Stimulated activated naive B cell treated with anti-CD40 and anti-IgM and Interleukin-4, amounts not matched to agents 10 μg/mL and 1 μg/mL and 100 μg/mL, for 72 hours (primary cell): ENCODE data around the gene UQCC5.
A peak's percentile ranks its signal among the peaks of the same experiment; 100 is the strongest.

ENCODE experiments used
- ATAC-seq, 2 donors: fragments of 150-1000 bp; cut with Tn5 transposase; replicated peaks; 2 replicates each; pipeline ENCODE4 v1.10.0; 2021; ENCODE audit warnings: moderate library complexity in 1 of 2
- DNase-seq: peaks from one replicate; pipeline ENCODE4 v3.0.0; 2021
- H3K27ac Mint-ChIP-seq: one replicate; pipeline ENCODE4 v1.8.0; 2022; ENCODE audit warnings: mild to moderate bottlenecking, mixed read lengths
- H3K27me3 Mint-ChIP-seq, 2 donors: one replicate each; pipeline ENCODE4 v1.8.0; 2022; ENCODE audit warnings: mixed read lengths in 2 of 2
- H3K36me3 Mint-ChIP-seq, 2 donors: one replicate each; pipeline ENCODE4 v1.8.0; 2022; ENCODE audit warnings: mixed read lengths in 2 of 2, mild to moderate bottlenecking in 1 of 2
- H3K4me1 Mint-ChIP-seq, 2 donors: one replicate each; pipeline ENCODE4 v1.8.0; 2022; ENCODE audit warnings: mixed read lengths in 2 of 2, mild to moderate bottlenecking in 1 of 2
- H3K4me3 Mint-ChIP-seq, 2 donors: one replicate each; pipeline ENCODE4 v1.8.0; 2022; ENCODE audit warnings: mild to moderate bottlenecking in 2 of 2, mixed read lengths in 2 of 2, moderate library complexity in 1 of 2
- H3K9me3 Mint-ChIP-seq, 2 donors: one replicate each; pipeline ENCODE4 v1.8.0; 2022; ENCODE audit warnings: mixed read lengths in 2 of 2, mild to moderate bottlenecking in 1 of 2

Gene UQCC5

DNA sequence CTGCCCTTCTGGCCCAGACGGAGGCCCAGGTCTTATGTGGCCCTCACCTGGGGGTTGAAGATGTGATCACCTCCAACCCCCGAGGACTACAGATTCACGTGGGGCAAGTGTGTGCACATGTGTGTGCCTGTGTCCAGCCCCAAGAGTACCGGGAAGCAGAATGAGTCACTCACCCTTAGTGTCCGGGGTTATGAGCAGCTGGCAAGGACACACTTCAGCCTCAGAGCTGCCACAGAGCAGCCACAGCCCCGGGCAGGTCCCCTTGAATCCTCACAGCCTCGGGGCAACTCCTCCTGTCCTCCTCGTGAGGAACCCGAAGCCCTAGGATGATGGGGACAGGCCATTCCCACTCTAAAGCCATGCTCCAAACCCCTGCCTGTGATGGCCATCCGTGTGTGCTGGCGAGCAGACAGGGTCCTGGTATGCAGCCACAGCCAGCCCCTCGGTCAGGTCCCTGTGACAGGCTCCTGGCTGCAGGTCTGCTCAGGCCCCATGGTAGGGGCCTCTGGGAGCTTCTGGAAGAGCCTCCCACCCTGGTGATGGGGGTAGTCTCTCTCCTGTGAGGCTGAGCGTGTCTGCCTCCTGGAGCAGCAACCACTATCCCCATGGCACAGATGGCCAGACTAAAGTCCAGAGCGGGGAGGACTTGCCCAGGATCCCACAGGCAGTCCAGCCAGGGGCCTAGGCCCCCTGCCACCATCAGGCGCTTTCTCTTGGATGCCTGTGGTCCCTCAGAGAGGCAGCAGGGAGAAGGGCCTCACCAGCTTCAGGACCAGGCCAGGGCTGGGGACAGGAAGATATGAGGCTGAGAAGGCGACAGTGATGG, 40.4 kb upstream of the UQCC5 start:
- DNase-seq, result no peak

DNA sequence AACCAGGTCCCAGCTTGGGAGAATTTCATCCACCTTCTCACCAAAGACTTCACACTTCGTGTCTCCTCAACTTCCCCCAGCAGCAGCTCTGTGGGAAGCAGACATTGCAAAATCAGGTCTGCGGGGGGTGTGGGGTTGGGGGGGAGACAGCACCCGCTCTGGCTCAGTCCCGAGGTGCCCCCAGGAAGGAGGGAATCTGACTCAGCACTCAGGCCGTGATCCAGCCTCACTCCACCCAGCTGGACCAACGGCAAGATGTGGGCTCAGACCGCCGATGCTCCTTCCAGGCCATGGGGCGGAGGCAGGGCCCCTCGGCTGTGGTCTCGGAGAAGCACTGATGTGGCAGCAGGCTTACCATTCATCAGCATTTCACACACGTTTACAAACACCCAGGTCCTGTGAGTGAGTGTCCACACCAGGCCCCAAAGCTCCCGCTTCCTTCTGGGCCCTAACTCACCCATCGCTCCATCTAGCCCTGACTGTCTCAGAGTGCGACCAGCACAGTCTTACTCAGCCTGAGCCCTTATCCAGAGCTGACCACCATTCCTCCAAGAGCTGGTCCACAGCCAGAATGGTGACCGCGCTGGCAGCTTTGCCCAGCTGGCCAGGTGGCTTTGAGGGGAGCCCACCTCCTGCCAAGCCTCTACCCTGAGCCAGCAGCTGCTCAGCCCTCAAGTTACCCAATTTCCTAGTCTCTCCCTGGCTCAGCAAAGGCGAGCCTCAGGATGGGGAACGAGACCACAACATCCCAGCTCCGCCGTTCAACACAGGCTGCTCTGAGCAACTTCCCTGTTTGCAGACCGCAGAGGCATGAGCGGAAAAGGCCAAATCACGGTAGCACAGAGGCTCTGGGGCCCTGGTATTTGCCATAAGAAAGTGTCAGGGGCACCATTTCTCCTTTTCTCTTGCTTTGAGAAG, 38.0 kb upstream of the UQCC5 start:
- H3K36me3 Mint-ChIP-seq, result no peaks in the 10 kb centered on the region
- peaks cover 15 to 35% of the 10 kb centered on the region in 2 donors for H3K4me1 Mint-ChIP-seq
- peak overlapping the region; percentile 11 for H3K27ac Mint-ChIP-seq
- peak overlapping the region in 1 of 2 donors; percentile 32 for H3K4me3 Mint-ChIP-seq
- peaks cover 9 to 25% of the 10 kb centered on the region in 2 donors for H3K27me3 Mint-ChIP-seq
- H3K9me3 Mint-ChIP-seq, result no peaks in the 10 kb centered on the region
- ATAC-seq, result peak; percentile 90 to 91
- peak; percentile 53 for DNase-seq

More for the DNA sequence above, 40.4 kb upstream of the UQCC5 start:
- no peak overlapping the region for H3K4me3 Mint-ChIP-seq
- H3K36me3 Mint-ChIP-seq, result peaks cover 15 to 22% of the 10 kb centered on the region in 2 donors
- no peak for ATAC-seq
- H3K4me1 Mint-ChIP-seq, result peaks cover 15 to 35% of the 10 kb centered on the region in 2 donors
- no peaks in the 10 kb centered on the region for H3K9me3 Mint-ChIP-seq
- H3K27ac Mint-ChIP-seq, result no peak overlapping the region
- H3K27me3 Mint-ChIP-seq, result peaks cover 9 to 25% of the 10 kb centered on the region in 2 donors

DNA sequence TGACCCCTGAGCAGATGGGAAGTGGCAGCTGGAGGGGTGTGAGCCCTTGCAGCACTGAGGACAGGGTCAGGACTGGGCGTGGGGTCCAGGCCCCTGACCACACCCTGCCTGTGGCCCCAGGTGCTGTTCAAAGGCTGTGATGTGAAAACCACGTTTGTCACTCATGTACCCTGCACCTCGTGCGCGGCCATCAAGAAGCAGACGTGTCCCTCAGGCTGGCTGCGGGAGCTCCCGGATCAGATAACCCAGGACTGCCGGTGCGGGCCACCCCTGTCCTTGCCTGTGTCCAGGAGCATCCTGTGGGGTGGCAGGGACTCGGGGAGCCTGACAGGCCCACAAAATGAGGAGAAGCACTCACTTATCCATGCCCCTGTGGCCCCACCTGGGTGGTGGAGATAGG, 35.4 kb upstream of the UQCC5 start:
- no peaks in the 10 kb centered on the region for H3K36me3 Mint-ChIP-seq
- peaks cover 15 to 28% of the 10 kb centered on the region in 2 donors for H3K4me1 Mint-ChIP-seq
- H3K27ac Mint-ChIP-seq, result no peak overlapping the region
- H3K9me3 Mint-ChIP-seq, result no peaks in the 10 kb centered on the region
- DNase-seq, result no peak
- peaks cover 3 to 16% of the 10 kb centered on the region in 2 donors for H3K27me3 Mint-ChIP-seq
- ATAC-seq, result no peak
- no peak overlapping the region for H3K4me3 Mint-ChIP-seq

DNA sequence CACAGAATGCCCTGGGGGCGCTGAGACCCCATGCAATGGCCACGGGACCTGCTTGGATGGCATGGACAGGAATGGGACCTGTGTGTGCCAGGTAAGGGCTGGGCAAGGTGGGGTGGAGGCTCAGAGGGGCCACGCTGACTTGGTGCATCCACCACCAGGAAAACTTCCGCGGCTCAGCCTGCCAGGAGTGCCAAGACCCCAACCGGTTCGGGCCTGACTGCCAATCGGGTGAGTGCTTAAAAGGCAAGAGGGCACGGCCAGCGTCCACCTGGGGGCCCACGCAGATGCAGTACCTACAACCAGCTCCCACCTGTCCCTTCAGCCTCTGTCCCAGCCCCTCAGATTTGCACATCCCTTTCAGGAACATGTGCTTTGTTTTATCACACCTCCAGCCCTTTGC, 34.4 kb upstream of the UQCC5 start:
- DNase-seq, result no peak
- H3K36me3 Mint-ChIP-seq, result no peaks in the 10 kb centered on the region
- no peak overlapping the region for H3K27ac Mint-ChIP-seq
- H3K4me1 Mint-ChIP-seq, result peaks cover 15 to 28% of the 10 kb centered on the region in 2 donors
- ATAC-seq, result no peak
- H3K4me3 Mint-ChIP-seq, result no peak overlapping the region
- no peaks in the 10 kb centered on the region for H3K9me3 Mint-ChIP-seq
- peaks cover 0 to 9% of the 10 kb centered on the region in 2 donors for H3K27me3 Mint-ChIP-seq

DNA sequence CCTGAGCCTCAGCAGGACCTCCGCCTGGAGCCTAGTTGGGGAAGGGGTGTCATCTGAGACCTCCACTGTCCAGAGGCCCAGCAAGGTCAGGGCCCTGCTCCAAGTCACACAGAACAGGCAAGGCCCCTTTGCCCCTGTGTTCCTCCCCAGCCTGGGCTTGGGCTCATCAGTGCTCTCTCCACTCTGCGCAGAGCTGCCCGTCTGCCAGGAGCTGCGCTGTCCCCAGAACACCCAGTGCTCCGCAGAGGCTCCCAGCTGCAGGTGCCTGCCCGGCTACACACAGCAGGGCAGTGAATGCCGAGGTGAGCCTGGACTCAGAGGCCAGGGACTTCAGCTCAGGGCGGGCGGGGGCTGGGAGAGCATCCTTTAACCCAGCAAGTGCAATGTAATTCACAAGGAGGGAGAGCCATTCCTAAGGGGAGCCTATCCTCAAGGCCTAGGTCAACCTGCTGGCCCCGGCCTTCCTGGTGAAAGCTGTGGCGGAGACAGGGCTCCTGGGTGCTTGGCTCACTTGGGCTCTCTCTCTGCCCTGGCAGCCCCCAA, 33.5 kb upstream of the UQCC5 start:
- Mint-ChIP-seq H3K36me3 (no peaks in the 10 kb centered on the region), H3K9me3 (no peaks in the 10 kb centered on the region), H3K27me3 (peaks cover 0 to 6% of the 10 kb centered on the region in 2 donors), H3K4me1 (peaks cover 12 to 24% of the 10 kb centered on the region in 2 donors), H3K4me3 (no peak overlapping the region), H3K27ac (no peak overlapping the region)
- DNase-seq, result no peak
- no peak for ATAC-seq

DNA sequence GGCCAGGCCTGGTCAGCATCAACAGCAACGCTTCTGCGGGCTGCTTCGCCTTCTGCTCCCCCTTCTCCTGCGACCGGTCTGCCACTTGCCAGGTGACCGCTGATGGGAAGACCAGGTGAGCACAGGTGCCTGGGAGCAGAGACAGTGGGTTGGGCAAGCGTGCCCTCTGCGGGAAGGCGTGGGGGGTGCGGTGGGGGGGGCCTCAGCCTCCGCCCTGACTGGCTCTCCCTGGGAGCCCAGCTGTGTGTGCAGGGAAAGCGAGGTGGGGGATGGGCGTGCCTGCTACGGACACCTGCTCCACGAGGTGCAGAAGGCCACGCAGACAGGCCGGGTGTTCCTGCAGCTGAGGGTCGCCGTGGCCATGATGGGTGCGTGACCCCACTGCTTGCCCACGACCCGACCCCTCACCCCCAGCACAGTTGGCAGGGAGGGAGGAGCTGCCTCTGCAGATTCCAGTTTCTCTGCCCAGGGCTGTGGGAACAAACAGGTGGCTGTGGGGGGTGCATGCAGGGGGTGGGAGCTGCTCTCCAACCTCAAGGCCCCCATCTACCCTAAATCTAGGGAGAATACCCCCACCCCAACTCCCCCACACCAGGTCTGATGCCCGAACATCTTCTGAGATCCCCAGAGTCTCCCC, 32.5 kb upstream of the UQCC5 start:
- H3K27me3 Mint-ChIP-seq, result peaks cover 0 to 1% of the 10 kb centered on the region in 2 donors
- H3K4me1 Mint-ChIP-seq, result peaks cover 5 to 13% of the 10 kb centered on the region in 2 donors
- ATAC-seq, result no peak
- no peak overlapping the region for H3K27ac Mint-ChIP-seq
- no peaks in the 10 kb centered on the region for H3K36me3 Mint-ChIP-seq
- no peaks in the 10 kb centered on the region for H3K9me3 Mint-ChIP-seq
- DNase-seq, result no peak
- no peak overlapping the region for H3K4me3 Mint-ChIP-seq

DNA sequence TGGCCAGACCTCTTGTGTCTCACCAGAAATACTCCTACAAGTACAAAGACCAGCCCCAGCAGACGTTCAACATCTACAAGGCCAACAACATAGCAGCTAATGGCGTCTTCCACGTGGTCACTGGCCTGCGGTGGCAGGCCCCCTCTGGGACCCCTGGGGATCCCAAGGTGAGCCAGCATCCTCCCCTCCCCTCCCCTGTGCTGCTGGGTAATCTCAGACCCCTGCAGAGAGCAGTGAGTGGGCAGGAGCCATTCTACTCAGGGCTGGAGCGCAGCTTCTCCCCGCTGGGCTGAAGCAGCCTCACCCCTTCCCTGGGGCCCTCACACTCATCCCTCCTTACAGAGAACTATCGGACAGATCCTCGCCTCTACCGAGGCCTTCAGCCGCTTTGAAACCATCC, 31.4 kb upstream of the UQCC5 start:
- peaks cover 0 to 6% of the 10 kb centered on the region in 2 donors for H3K4me1 Mint-ChIP-seq
- DNase-seq (no peak), ATAC-seq (no peak)
- no peak overlapping the region for H3K27ac Mint-ChIP-seq
- no peaks in the 10 kb centered on the region for H3K36me3 Mint-ChIP-seq
- no peak overlapping the region for H3K4me3 Mint-ChIP-seq
- no peaks in the 10 kb centered on the region for H3K27me3 Mint-ChIP-seq
- H3K9me3 Mint-ChIP-seq, result no peaks in the 10 kb centered on the region

DNA sequence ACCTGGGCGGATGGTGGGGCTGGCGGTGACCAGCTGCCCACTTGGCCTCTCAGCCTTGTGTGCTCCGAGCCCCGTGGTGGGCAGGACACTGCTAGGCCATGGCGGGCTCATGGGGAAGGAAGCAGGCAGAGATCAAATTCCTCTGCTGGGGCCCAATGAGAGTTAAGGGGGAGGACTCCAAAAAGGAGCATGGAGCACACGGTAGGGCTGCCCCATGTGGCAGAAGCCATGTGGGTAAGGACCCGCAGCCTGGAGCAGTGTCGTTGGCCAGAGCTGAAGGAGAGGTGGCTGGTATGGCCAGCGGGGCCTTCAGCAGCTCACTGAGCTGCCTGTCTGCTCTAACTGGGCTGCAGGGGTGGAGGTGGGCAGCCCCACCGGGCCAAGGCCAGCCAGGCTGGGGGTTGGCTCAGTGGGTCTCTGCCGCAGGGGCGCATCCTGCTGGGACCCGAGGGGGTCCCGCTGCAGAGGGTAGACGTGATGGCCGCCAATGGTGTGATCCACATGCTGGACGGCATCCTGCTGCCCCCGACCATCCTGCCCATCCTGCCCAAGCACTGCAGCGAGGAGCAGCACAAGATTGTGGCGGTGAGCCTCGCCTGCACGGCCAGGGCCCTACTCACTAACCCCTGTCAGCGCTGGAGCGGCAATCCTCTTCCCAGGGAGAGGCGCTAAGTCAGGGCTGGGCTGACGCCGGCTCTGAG, 30.0 kb upstream of the UQCC5 start:
- Mint-ChIP-seq H3K9me3 (no peaks in the 10 kb centered on the region), H3K27me3 (no peaks in the 10 kb centered on the region), H3K36me3 (no peaks in the 10 kb centered on the region), H3K27ac (no peak overlapping the region), H3K4me3 (no peak overlapping the region), H3K4me1 (no peaks in the 10 kb centered on the region)
- ATAC-seq (no peak), DNase-seq (no peak)

DNA sequence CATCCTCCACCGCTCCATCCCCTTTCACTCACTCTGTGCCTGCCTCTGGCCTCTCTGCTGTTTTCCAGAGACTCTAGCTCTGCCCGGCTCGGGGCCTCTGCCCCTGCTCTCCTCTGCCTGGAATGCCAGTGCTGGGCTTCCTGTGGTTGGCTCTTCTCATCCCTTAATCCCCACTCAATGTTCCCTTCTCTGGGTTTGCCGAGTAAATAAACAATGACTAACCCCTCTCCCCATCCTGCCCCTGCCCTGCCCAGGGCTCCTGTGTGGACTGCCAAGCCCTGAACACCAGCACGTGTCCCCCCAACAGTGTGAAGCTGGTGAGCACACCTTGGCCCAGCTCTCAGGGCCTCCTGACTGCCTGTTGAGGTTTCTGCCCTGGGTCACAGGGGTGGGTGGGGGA, 29.0 kb upstream of the UQCC5 start:
- no peak for DNase-seq
- Mint-ChIP-seq H3K4me1 (no peaks in the 10 kb centered on the region), H3K9me3 (no peaks in the 10 kb centered on the region), H3K4me3 (no peak overlapping the region), H3K27ac (no peak overlapping the region), H3K36me3 (no peaks in the 10 kb centered on the region), H3K27me3 (no peaks in the 10 kb centered on the region)
- ATAC-seq, result no peak

DNA sequence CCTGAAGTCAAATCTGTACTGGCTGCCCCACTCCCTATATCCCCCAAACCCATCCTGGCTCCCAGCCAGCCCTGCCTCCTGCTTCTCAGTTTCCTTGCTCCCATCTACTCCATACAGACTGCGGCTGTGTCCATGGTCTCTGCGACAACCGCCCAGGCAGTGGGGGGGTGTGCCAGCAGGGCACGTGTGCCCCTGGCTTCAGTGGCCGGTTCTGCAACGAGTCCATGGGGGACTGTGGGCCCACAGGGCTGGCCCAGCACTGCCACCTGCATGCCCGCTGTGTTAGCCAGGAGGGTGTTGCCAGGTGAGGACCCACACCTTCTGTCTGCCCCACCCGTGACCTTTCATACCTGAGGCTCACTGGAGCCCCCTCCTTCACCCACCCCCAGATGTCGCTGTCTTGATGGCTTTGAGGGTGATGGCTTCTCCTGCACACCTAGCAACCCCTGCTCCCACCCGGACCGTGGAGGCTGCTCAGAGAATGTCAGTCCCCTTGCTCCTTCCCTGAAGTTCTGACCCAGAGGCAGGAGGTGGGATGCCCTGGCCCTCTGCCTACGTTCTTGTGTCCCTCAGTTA, 26.6 kb upstream of the UQCC5 start:
- no peaks in the 10 kb centered on the region for H3K36me3 Mint-ChIP-seq

DNA sequence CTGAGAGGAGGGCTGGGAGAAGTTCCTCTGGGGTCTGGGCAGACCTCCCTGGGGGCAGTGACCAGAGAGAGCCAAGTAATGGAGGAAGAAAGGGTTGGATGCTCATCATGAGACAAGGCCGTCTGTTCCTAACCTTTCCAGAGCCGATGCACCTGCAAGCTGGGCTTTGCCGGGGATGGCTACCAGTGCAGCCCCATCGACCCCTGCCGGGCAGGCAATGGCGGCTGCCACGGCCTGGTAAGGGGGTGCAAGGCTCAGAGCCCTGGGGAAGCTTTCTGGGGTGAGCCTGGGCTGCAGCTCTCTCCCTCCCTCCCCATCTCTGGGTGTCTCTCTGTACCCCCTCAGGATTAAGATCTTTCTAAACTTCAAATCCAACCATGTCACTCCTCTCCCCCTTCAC, 24.9 kb upstream of the UQCC5 start:
- DNase-seq, result no peak
- Mint-ChIP-seq H3K27ac (no peak overlapping the region), H3K4me1 (no peaks in the 10 kb centered on the region), H3K27me3 (no peaks in the 10 kb centered on the region), H3K9me3 (no peaks in the 10 kb centered on the region), H3K4me3 (no peak overlapping the region), H3K36me3 (no peaks in the 10 kb centered on the region)
- no peak for ATAC-seq

More for the DNA sequence above, 26.6 kb upstream of the UQCC5 start:
- no peak for DNase-seq
- H3K27ac Mint-ChIP-seq, result no peak overlapping the region
- H3K27me3 Mint-ChIP-seq, result no peaks in the 10 kb centered on the region
- H3K9me3 Mint-ChIP-seq, result no peaks in the 10 kb centered on the region
- ATAC-seq, result no peak
- H3K4me1 Mint-ChIP-seq, result no peaks in the 10 kb centered on the region
- no peak overlapping the region for H3K4me3 Mint-ChIP-seq

DNA sequence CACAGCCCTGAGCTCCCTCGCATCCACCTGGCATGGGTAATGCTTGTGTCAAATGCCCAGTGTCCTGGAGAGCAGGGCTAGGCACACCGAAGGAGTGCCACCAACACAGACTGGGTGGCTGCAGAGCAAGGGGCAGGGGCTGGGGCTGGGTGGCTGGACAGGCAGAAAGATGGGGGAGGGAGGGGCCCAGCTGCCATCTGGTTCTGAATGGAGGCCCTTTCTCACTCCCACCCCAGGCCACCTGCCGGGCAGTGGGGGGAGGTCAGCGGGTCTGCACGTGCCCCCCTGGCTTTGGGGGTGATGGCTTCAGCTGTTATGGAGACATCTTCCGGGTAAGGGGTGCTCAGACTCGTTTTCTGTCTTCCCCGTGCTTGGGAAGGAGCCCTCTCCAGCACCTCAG, 24.3 kb upstream of the UQCC5 start:
- DNase-seq (no peak), ATAC-seq (no peak)
- no peak overlapping the region for H3K4me3 Mint-ChIP-seq
- no peaks in the 10 kb centered on the region for H3K4me1 Mint-ChIP-seq
- no peak overlapping the region for H3K27ac Mint-ChIP-seq
- no peaks in the 10 kb centered on the region for H3K9me3 Mint-ChIP-seq
- no peaks in the 10 kb centered on the region for H3K27me3 Mint-ChIP-seq
- H3K36me3 Mint-ChIP-seq, result no peaks in the 10 kb centered on the region

DNA sequence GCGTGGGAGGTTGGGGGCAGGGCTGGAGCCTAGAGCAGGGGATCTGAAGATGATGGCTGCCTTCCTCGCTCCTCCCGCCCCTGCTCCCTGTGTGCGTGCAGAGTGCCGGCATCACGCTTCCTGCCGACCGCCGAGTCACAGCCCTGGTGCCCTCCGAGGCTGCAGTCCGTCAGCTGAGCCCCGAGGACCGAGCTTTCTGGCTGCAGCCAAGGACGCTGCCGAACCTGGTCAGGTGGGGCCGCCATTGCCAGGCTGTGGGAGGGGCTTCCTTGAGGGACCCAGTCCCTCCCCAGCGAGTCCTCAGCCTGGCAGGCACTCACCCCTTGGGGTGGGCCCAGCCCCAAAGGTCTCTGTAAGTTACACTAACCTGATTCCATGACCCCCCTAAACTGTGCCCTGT, 23.7 kb upstream of the UQCC5 start:
- ATAC-seq (no peak), DNase-seq (no peak)
- no peaks in the 10 kb centered on the region for H3K4me1 Mint-ChIP-seq
- peak overlapping the region; percentile 42 for H3K27ac Mint-ChIP-seq
- H3K27me3 Mint-ChIP-seq, result no peaks in the 10 kb centered on the region
- H3K4me3 Mint-ChIP-seq, result no peak overlapping the region
- H3K36me3 Mint-ChIP-seq, result no peaks in the 10 kb centered on the region
- H3K9me3 Mint-ChIP-seq, result no peaks in the 10 kb centered on the region
